ENCODE data around the gene OBP2B.
"Not testable (repeated sequence)": the region's sequence is repeated elsewhere in the genome, so short reads cannot be mapped to it uniquely, and the experiment has no call there.

OBP2B gene

DNA sequence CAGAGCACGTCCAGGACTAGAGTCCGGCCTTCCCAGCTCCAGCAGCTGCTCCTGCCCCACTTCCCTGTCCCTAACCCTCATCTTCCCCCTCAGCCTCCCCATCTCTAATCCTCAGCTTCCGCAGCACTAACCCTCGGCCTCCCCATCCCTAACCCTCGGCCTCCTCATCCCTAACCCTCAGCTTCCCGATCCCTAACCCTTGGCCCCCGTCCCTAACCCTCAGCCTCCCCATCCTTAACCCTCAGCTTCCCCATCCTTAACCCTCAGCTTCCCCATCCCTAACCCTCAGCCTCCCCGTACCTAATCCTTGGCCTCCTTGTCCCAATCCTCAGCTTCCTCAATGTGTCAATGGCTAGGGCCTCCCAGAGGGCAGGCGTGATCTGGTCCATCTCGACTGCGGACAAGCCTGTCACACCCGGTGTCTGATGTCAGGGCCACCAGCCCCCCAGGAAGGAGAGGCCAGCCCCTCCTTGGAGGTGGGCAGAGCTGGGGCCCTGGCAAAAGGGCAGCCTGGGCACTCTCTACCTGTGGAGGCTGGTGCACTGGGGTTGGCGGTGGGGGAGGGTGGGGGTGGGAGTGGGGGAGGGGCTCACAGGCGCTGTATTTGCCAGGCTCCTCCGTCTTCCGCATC is 1.4 kb downstream of the OBP2B start:
- peak overlapping the region; percentile 15 for H4K91ac ChIP-seq (ENCODE audit: low read length)
- H3K27ac ChIP-seq (ENCODE audit: low read length, poor library complexity, severe bottlenecking): no peak overlapping the region
- H3K9me3 ChIP-seq (ENCODE audit: control insufficient read depth, low read length): peaks cover 2% of the 10 kb centered on the region
- H3K4me1 ChIP-seq (ENCODE audit: control insufficient read depth, insufficient read depth, low read depth, low read length): no peaks in the 10 kb centered on the region
- no peak overlapping the region for H3K4me2 ChIP-seq (ENCODE audit: low read length, poor library complexity, severe bottlenecking)
- H3K36me3 ChIP-seq (ENCODE audit: control insufficient read depth in 1 of 2, insufficient read depth in 2 of 2, low read depth in 1 of 2, low read length in 2 of 2): no peaks in the 10 kb centered on the region
- H3K4ac ChIP-seq (ENCODE audit: low read depth in 1 of 2, low read length in 2 of 2): no peak overlapping the region
- H3K79me1 ChIP-seq (replicated peaks; ENCODE audit: low read length, poor library complexity, severe bottlenecking): no peaks in the 10 kb centered on the region
- DNase-seq: no peak
- H2AK5ac ChIP-seq (ENCODE audit: low read length, severe bottlenecking): no peak overlapping the region
- peaks cover 30 to 55% of the 10 kb centered on the region in 2 experiments for H3K27me3 ChIP-seq (ENCODE audit: control insufficient read depth in 1 of 2, insufficient read depth in 1 of 2, low read length in 2 of 2)
- no peak overlapping the region for H2AFZ ChIP-seq (ENCODE audit: low read depth, low read length)
- no peak overlapping the region for H2BK12ac ChIP-seq (ENCODE audit: low read length in 2 of 2)
- no peak overlapping the region for H3K4me3 ChIP-seq (ENCODE audit: insufficient read depth in 1 of 2, low read depth in 1 of 2, low read length in 2 of 2)
- H3K9ac ChIP-seq (ENCODE audit: low read length): no peak overlapping the region
- no peak overlapping the region for H3K14ac ChIP-seq (ENCODE audit: low read length in 2 of 2)
- 81% methylated on average over 13 of the region's 16 CpGs for WGBS
- no peak overlapping the region for H2BK120ac ChIP-seq (ENCODE audit: low read depth, low read length)
- H2BK5ac ChIP-seq (ENCODE audit: low read depth, low read length, poor library complexity, severe bottlenecking): no peak overlapping the region
- H3K18ac ChIP-seq (ENCODE audit: low read depth in 1 of 2, low read length in 2 of 2): no peak overlapping the region
- H3K23ac ChIP-seq (ENCODE audit: low read length in 2 of 2): no peak overlapping the region
- H2BK15ac ChIP-seq (ENCODE audit: low read depth, poor library complexity, severe bottlenecking): no peak overlapping the region
- no peak overlapping the region for H4K8ac ChIP-seq (ENCODE audit: low read length)

DNA sequence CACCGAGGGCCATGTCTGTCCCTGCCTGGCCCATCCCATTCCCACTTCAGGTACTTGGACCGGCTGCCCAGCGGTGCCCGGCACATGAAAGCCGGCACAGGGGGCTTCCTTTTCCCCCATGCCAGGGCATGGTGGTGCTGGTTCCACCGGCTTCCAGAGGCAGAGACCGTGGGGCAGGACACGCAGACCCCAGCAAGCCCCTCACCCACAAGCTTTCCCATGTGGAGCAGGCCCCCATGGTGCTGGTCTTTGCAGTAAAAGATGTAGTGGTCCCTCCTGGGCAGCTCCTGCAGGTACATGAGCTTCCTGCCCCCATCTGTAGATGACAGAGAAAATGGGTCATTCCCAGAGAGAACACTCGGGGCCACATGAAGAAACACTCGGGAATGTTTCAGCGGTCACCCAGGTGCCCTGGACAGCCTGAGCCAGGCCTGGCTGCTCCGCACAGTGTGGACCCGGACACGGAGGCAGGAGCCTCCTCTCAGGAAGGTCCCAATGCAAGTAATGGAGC is 2.0 kb downstream of the OBP2B start:
- no peak overlapping the region for H3K27ac ChIP-seq (ENCODE audit: low read length, poor library complexity, severe bottlenecking)
- no peak overlapping the region for H3K4me3 ChIP-seq (ENCODE audit: insufficient read depth in 1 of 2, low read depth in 1 of 2, low read length in 2 of 2)
- H3K79me1 ChIP-seq (replicated peaks; ENCODE audit: low read length, poor library complexity, severe bottlenecking): no peaks in the 10 kb centered on the region
- peaks cover 2% of the 10 kb centered on the region for H3K9me3 ChIP-seq (ENCODE audit: control insufficient read depth, low read length)
- H3K23ac ChIP-seq (ENCODE audit: low read length in 2 of 2): no peak overlapping the region
- H2BK120ac ChIP-seq (ENCODE audit: low read depth, low read length): no peak overlapping the region
- H3K9ac ChIP-seq (ENCODE audit: low read length): no peak overlapping the region
- no peak overlapping the region for H4K8ac ChIP-seq (ENCODE audit: low read length)
- H2BK12ac ChIP-seq (ENCODE audit: low read length in 2 of 2): no peak overlapping the region
- no peaks in the 10 kb centered on the region for H3K36me3 ChIP-seq (ENCODE audit: control insufficient read depth in 1 of 2, insufficient read depth in 2 of 2, low read depth in 1 of 2, low read length in 2 of 2)
- no peak overlapping the region for H3K14ac ChIP-seq (ENCODE audit: low read length in 2 of 2)
- H2AFZ ChIP-seq (ENCODE audit: low read depth, low read length): no peak overlapping the region
- no peaks in the 10 kb centered on the region for H3K4me1 ChIP-seq (ENCODE audit: control insufficient read depth, insufficient read depth, low read depth, low read length)
- no peak overlapping the region for H4K91ac ChIP-seq (ENCODE audit: low read length)
- no peak overlapping the region for H3K18ac ChIP-seq (ENCODE audit: low read depth in 1 of 2, low read length in 2 of 2)
- no peak for DNase-seq
- H2BK15ac ChIP-seq (ENCODE audit: low read depth, poor library complexity, severe bottlenecking): no peak overlapping the region
- H3K4me2 ChIP-seq (ENCODE audit: low read length, poor library complexity, severe bottlenecking): no peak overlapping the region
- H2AK5ac ChIP-seq (ENCODE audit: low read length, severe bottlenecking): no peak overlapping the region
- H2BK5ac ChIP-seq (ENCODE audit: low read depth, low read length, poor library complexity, severe bottlenecking): no peak overlapping the region
- H3K4ac ChIP-seq (ENCODE audit: low read depth in 1 of 2, low read length in 2 of 2): no peak overlapping the region
- WGBS: 87% methylated on average over 14 of the region's 14 CpGs
- peaks cover 33 to 60% of the 10 kb centered on the region in 2 experiments for H3K27me3 ChIP-seq (ENCODE audit: control insufficient read depth in 1 of 2, insufficient read depth in 1 of 2, low read length in 2 of 2)

DNA sequence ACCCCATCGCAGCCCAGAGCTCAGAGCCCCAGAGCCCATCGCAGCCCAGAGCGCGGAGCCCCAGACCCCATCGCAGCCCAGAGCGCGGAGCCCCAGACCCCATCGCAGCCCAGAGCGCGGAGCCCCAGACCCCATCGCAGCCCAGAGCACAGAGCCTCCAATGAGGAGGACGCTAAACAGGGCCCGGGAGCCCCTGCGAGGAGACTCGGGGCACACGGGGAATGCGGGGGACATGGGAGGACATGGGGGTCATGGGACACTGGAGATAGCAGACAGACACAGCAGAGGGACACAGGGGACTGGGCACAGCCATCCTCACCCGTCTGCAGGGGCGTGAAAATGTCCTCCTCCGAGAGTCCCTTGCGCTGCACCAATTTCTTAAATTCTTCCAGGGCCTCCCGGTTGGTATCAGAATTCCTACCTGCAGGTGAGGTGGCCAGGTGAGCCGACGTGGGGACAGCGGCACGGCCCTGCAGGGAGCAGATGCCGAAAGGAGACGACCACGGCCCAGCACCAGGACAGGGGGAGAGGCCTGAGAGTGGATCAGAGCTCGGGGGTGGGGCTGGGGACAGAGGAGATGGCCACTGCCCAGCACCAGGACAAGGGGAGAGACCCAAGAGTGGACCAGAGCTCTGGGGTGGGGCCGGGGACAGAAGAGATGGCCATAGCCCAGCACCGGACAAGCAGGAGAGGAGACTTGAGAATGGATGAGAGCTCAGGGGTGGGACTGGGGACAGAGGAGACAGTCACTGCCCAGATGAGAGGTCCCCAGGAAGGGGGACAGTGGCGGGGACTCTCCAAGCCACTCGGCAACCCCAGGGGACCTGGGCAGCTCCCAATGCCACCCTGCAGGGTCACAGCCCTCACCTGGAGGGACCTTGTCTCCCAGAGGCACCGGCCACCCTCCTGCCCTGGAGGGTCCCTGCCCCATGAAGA is 2.8 kb downstream of the OBP2B start:
- Histone ChIP-seq H3K23ac (ENCODE audit: low read length in 2 of 2) (no peak overlapping the region), H3K4ac (ENCODE audit: low read depth in 1 of 2, low read length in 2 of 2) (no peak overlapping the region), H2AK5ac (ENCODE audit: low read length, severe bottlenecking) (no peak overlapping the region), H2AFZ (ENCODE audit: low read depth, low read length) (no peak overlapping the region), H3K4me1 (ENCODE audit: control insufficient read depth, insufficient read depth, low read depth, low read length) (no peaks in the 10 kb centered on the region), H3K27ac (ENCODE audit: low read length, poor library complexity, severe bottlenecking) (no peak overlapping the region), H2BK120ac (ENCODE audit: low read depth, low read length) (no peak overlapping the region), H2BK12ac (ENCODE audit: low read length in 2 of 2) (no peak overlapping the region), H3K27me3 (ENCODE audit: control insufficient read depth in 1 of 2, insufficient read depth in 1 of 2, low read length in 2 of 2) (peaks cover 38 to 60% of the 10 kb centered on the region in 2 experiments), H2BK5ac (ENCODE audit: low read depth, low read length, poor library complexity, severe bottlenecking) (no peak overlapping the region), H3K4me3 (ENCODE audit: insufficient read depth in 1 of 2, low read depth in 1 of 2, low read length in 2 of 2) (no peak overlapping the region), H3K79me1 (replicated peaks; ENCODE audit: low read length, poor library complexity, severe bottlenecking) (no peaks in the 10 kb centered on the region), H3K18ac (ENCODE audit: low read depth in 1 of 2, low read length in 2 of 2) (no peak overlapping the region), H4K91ac (ENCODE audit: low read length) (no peak overlapping the region), H4K8ac (ENCODE audit: low read length) (no peak overlapping the region), H2BK15ac (ENCODE audit: low read depth, poor library complexity, severe bottlenecking) (peak overlapping the region; percentile 50), H3K4me2 (ENCODE audit: low read length, poor library complexity, severe bottlenecking) (no peak overlapping the region), H3K14ac (ENCODE audit: low read length in 2 of 2) (no peak overlapping the region), H3K36me3 (ENCODE audit: control insufficient read depth in 1 of 2, insufficient read depth in 2 of 2, low read depth in 1 of 2, low read length in 2 of 2) (no peaks in the 10 kb centered on the region), H3K9me3 (ENCODE audit: control insufficient read depth, low read length) (peaks cover under 1% of the 10 kb centered on the region), H3K9ac (ENCODE audit: low read length) (no peak overlapping the region)
- no peak for DNase-seq
- 81% methylated on average over 35 of the region's 35 CpGs for WGBS

DNA sequence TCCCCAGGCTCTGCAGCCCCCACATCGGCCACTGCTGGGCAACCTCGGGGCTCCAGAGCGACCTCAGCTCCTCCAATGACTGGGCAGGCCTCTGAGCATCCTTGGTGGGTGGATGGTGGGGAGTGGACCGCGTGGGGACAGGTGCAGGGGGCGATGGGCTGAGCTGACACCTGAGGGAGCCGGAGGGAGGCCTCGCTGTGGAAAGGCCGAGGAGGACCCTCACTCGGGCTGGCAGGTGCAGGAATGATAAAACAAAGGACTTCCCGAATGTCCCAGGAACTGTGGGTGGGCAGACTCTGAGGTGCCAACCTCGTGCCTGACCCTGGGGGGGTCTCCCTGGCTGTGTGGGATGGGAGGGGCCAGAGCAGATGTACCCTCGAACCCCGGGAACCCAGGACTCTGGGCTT is 3.6 kb downstream of the OBP2B start:
- not testable (repeated sequence) for H4K8ac ChIP-seq (ENCODE audit: low read length); H2BK12ac ChIP-seq (ENCODE audit: low read length in 2 of 2); H2AK5ac ChIP-seq (ENCODE audit: low read length, severe bottlenecking); H3K18ac ChIP-seq (ENCODE audit: low read depth in 1 of 2, low read length in 2 of 2); H3K27ac ChIP-seq (ENCODE audit: low read length, poor library complexity, severe bottlenecking); H3K4me2 ChIP-seq (ENCODE audit: low read length, poor library complexity, severe bottlenecking); H3K4me3 ChIP-seq (ENCODE audit: insufficient read depth in 1 of 2, low read depth in 1 of 2, low read length in 2 of 2); H3K14ac ChIP-seq (ENCODE audit: low read length in 2 of 2); DNase-seq; H3K9me3 ChIP-seq (ENCODE audit: control insufficient read depth, low read length); H3K4me1 ChIP-seq (ENCODE audit: control insufficient read depth, insufficient read depth, low read depth, low read length); H2AFZ ChIP-seq (ENCODE audit: low read depth, low read length); H2BK15ac ChIP-seq (ENCODE audit: low read depth, poor library complexity, severe bottlenecking); H2BK5ac ChIP-seq (ENCODE audit: low read depth, low read length, poor library complexity, severe bottlenecking); H3K9ac ChIP-seq (ENCODE audit: low read length); H3K79me1 ChIP-seq (replicated peaks; ENCODE audit: low read length, poor library complexity, severe bottlenecking); H2BK120ac ChIP-seq (ENCODE audit: low read depth, low read length); H3K4ac ChIP-seq (ENCODE audit: low read depth in 1 of 2, low read length in 2 of 2); H4K91ac ChIP-seq (ENCODE audit: low read length); H3K36me3 ChIP-seq (ENCODE audit: control insufficient read depth in 1 of 2, insufficient read depth in 2 of 2, low read depth in 1 of 2, low read length in 2 of 2); H3K23ac ChIP-seq (ENCODE audit: low read length in 2 of 2)
- peaks cover 32 to 60% of the 10 kb centered on the region in 2 experiments for H3K27me3 ChIP-seq (ENCODE audit: control insufficient read depth in 1 of 2, insufficient read depth in 1 of 2, low read length in 2 of 2)
- 64% methylated on average over 10 of the region's 14 CpGs for WGBS
